Uterine smooth muscle cell (primary cell): ENCODE data around the gene EPHA2. TPM values are rescaled to one million over a fixed set of nuclear protein-coding genes. Genes with fewer than 3 reads are reported as not detected.

ENCODE experiments used
- total RNA-seq: library from RNA; depleted of rRNA; stranded (reverse); fragments of >200 nt; gene quantifications from 2 replicates; pipeline ENCODE4 v1.2.3, GENCODE V29; 2014

EPHA2 gene
- total RNA-seq, result 30.3 and 38.4 TPM in 2 replicates

DNA sequence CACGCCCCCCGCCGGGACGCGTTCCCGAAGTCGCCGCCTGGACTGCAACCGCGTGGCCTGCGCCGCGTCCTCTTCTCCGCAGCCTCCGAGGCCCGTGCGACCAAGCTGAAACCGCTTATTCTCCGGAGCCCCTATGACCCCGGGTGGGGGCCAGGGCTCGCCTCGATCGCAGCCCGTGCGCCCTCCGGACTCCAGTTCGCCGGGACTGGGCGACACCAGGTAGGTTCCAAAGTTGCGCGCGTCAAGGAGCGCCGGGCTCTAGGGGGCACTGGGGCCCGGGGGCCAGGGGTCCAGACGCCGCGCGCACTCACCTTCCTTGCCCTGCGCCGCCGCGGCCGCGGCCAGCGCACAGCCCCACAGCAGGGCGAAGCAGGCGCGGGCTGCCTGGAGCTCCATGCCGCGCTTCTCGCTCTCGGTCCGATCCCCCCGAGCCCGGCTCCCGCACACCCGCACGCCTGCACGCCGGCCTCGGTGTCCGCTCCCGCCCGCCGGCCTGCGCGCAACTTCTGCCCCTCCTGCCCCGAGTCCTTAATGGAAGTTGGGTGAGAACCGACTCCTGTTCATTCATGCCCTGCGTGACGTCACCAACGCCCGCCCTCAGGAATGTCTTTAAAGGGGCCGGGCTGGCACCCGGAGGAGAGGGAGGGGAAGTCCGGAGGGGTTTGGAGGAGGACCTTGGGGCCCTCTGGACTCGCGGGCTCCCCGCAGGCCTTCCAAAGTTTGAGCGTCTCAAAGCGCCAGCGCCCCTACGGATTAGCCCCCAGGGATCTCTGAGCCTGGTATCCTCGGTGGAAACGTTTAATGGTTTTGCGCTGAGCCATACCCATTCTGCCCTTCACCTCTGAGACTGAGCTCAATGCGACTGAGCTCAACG is at the start of gene EPHA2:
Gene EPHA2 (minus strand): TSS at position 533 of the 874 bp plus-strand sequence. CDS start 137 bp downstream, at position 396.

Other genes with a start within 250 kb of the EPHA2 start
- 44.0 and 47.1 TPM in 2 replicates for gene ZBTB17, start 180.0 kb downstream of the EPHA2 start, total RNA-seq
- not detected in 2 replicates for gene SRARP, start 151.8 kb downstream of the EPHA2 start, total RNA-seq
- 2.3 and 13.5 TPM in 2 replicates for gene HSPB7, start 138.0 kb downstream of the EPHA2 start, total RNA-seq
- gene CLCNKA, start 134.0 kb downstream of the EPHA2 start, total RNA-seq, result not detected in 2 replicates
- under 0.01 and 0.12 TPM in 2 replicates for gene CLCNKB, start 112.3 kb downstream of the EPHA2 start, total RNA-seq
- gene FAM131C, start 82.4 kb downstream of the EPHA2 start, total RNA-seq, result 0.33 and 0.50 TPM in 2 replicates
- 3.8 and 7.7 TPM in 2 replicates for gene ARHGEF19, start 56.6 kb upstream of the EPHA2 start, total RNA-seq
- 10.1 and 14.4 TPM in 2 replicates for gene CPLANE2, start 81.1 kb upstream of the EPHA2 start, total RNA-seq
- gene FBXO42, start 196.4 kb upstream of the EPHA2 start, total RNA-seq, result 10.3 and 11.6 TPM in 2 replicates
- gene SZRD1, start 211.2 kb upstream of the EPHA2 start, total RNA-seq, result 24.2 and 26.0 TPM in 2 replicates